ENCODE results near the gene GAA.

GRCh38 chr17:80119839-80120238 lies 18.5 kb downstream of the GAA start:
- TF ChIP-seq SMC3 (IDR thresholded peaks at IDR 0.05; ENCODE audit: low read depth, low read length) = no peak
- TF ChIP-seq RAD21 (IDR thresholded peaks at IDR 0.05; ENCODE audit: low read length) = no peak
- TF ChIP-seq POLR2A (IDR thresholded peaks at IDR 0.05; ENCODE audit: low read depth, low read length) = no peak
- TF ChIP-seq RFX5 (IDR thresholded peaks at IDR 0.05; ENCODE audit: low read depth, low read length) = no peak
